Measurements from ENCODE around the gene RETSAT. TPM values are rescaled to one million over a fixed set of nuclear protein-coding genes. Genes with fewer than 3 reads are reported as not detected.

The RETSAT gene

GRCh38 chr2:85308201-85308600, 46.1 kb downstream of the RETSAT start:
- Histone ChIP-seq H3K27me3 (ENCODE audit: insufficient read depth, low read length, poor library complexity) (no peaks in the 10 kb centered on the region), H3K4ac (ENCODE audit: low read depth, low read length) (no peak overlapping the region), H3K79me1 (ENCODE audit: low read length) (no peaks in the 10 kb centered on the region), H2AK5ac (ENCODE audit: low read length) (no peak overlapping the region), H4K8ac (ENCODE audit: low read depth, low read length) (no peak overlapping the region), H3K23ac (ENCODE audit: low read length) (no peak overlapping the region), H2BK5ac (ENCODE audit: low read length) (no peak overlapping the region), H3K36me3 (ENCODE audit: control insufficient read depth, insufficient read depth, low read length) (no peaks in the 10 kb centered on the region), H2BK15ac (replicated peaks; ENCODE audit: low read depth) (no peak overlapping the region), H3K18ac (ENCODE audit: low read length) (no peak overlapping the region), H3K27ac (ENCODE audit: low read depth, low read length) (no peak overlapping the region), H4K5ac (ENCODE audit: low read length) (no peak overlapping the region), H3K56ac (ENCODE audit: low read length) (no peak overlapping the region), H3K9ac (ENCODE audit: low read length) (no peak overlapping the region), H2BK120ac (ENCODE audit: low read depth, low read length) (no peak overlapping the region), H3K4me1 (ENCODE audit: control insufficient read depth, low read depth, low read length) (peaks cover 8% of the 10 kb centered on the region), H3K4me3 (ENCODE audit: low read length) (no peak overlapping the region), H3K4me2 (ENCODE audit: low read length) (no peak overlapping the region), H3K79me2 (ENCODE audit: control insufficient read depth, insufficient read depth, low read length) (no peaks in the 10 kb centered on the region)
- DNase-seq, result peak; percentile 37
- WGBS (ENCODE audit: extremely low coverage, insufficient coverage, low lambda C conversion rate), result 100% methylated on average over 2 of the region's 6 CpGs

GRCh38 chr2:85307527-85307897, 46.8 kb downstream of the RETSAT start:
- Histone ChIP-seq H3K9ac (ENCODE audit: low read length) (no peak overlapping the region), H3K56ac (ENCODE audit: low read length) (no peak overlapping the region), H3K79me1 (ENCODE audit: low read length) (no peaks in the 10 kb centered on the region), H3K27me3 (ENCODE audit: insufficient read depth, low read length, poor library complexity) (no peaks in the 10 kb centered on the region), H2BK120ac (ENCODE audit: low read depth, low read length) (no peak overlapping the region), H3K18ac (ENCODE audit: low read length) (no peak overlapping the region), H3K27ac (ENCODE audit: low read depth, low read length) (no peak overlapping the region), H2AK5ac (ENCODE audit: low read length) (no peak overlapping the region), H3K4me3 (ENCODE audit: low read length) (no peak overlapping the region), H3K23ac (ENCODE audit: low read length) (no peak overlapping the region), H2BK5ac (ENCODE audit: low read length) (no peak overlapping the region), H4K5ac (ENCODE audit: low read length) (no peak overlapping the region), H4K8ac (ENCODE audit: low read depth, low read length) (no peak overlapping the region), H3K36me3 (ENCODE audit: control insufficient read depth, insufficient read depth, low read length) (no peaks in the 10 kb centered on the region), H3K79me2 (ENCODE audit: control insufficient read depth, insufficient read depth, low read length) (no peaks in the 10 kb centered on the region), H2BK15ac (replicated peaks; ENCODE audit: low read depth) (no peak overlapping the region), H3K4me1 (ENCODE audit: control insufficient read depth, low read depth, low read length) (peaks cover 8% of the 10 kb centered on the region), H3K4ac (ENCODE audit: low read depth, low read length) (no peak overlapping the region), H3K4me2 (ENCODE audit: low read length) (no peak overlapping the region)
- WGBS (ENCODE audit: extremely low coverage, insufficient coverage, low lambda C conversion rate), result no CpG with 5 or more reads among the region's 9 CpGs
- DNase-seq, result no peak

GRCh38 chr2:85303780-85304531, 50.4 kb downstream of the RETSAT start:
- Histone ChIP-seq H4K8ac (ENCODE audit: low read depth, low read length) (no peak overlapping the region), H3K27ac (ENCODE audit: low read depth, low read length) (no peak overlapping the region)

GRCh38 chr2:85302121-85302520, 52.2 kb downstream of the RETSAT start:
- Histone ChIP-seq H3K36me3 (ENCODE audit: control insufficient read depth, insufficient read depth, low read length) (no peaks in the 10 kb centered on the region), H3K4me2 (ENCODE audit: low read length) (no peak overlapping the region)
- WGBS (ENCODE audit: extremely low coverage, insufficient coverage, low lambda C conversion rate), result no CpG with 5 or more reads among the region's 6 CpGs

More at GRCh38 chr2:85303780-85304531, 50.4 kb downstream of the RETSAT start:
- H3K4me3 ChIP-seq (ENCODE audit: low read length), result no peak overlapping the region
- no peak overlapping the region for H3K18ac ChIP-seq (ENCODE audit: low read length)
- no CpG with 5 or more reads among the region's 28 CpGs for WGBS (ENCODE audit: extremely low coverage, insufficient coverage, low lambda C conversion rate)
- no peak overlapping the region for H2BK120ac ChIP-seq (ENCODE audit: low read depth, low read length)
- H2BK15ac ChIP-seq (replicated peaks; ENCODE audit: low read depth), result no peak overlapping the region
- no peak overlapping the region for H2AK5ac ChIP-seq (ENCODE audit: low read length)
- no peak overlapping the region for H4K5ac ChIP-seq (ENCODE audit: low read length)
- H3K4me1 ChIP-seq (ENCODE audit: control insufficient read depth, low read depth, low read length), result no peaks in the 10 kb centered on the region
- H3K9ac ChIP-seq (ENCODE audit: low read length), result no peak overlapping the region
- no peaks in the 10 kb centered on the region for H3K79me1 ChIP-seq (ENCODE audit: low read length)
- H2BK5ac ChIP-seq (ENCODE audit: low read length), result no peak overlapping the region
- no peak overlapping the region for H3K4me2 ChIP-seq (ENCODE audit: low read length)
- H3K23ac ChIP-seq (ENCODE audit: low read length), result no peak overlapping the region
- DNase-seq, result no peak
- H3K4ac ChIP-seq (ENCODE audit: low read depth, low read length), result no peak overlapping the region
- no peak overlapping the region for H3K56ac ChIP-seq (ENCODE audit: low read length)
- no peaks in the 10 kb centered on the region for H3K36me3 ChIP-seq (ENCODE audit: control insufficient read depth, insufficient read depth, low read length)
- no peaks in the 10 kb centered on the region for H3K79me2 ChIP-seq (ENCODE audit: control insufficient read depth, insufficient read depth, low read length)
- H3K27me3 ChIP-seq (ENCODE audit: insufficient read depth, low read length, poor library complexity), result no peaks in the 10 kb centered on the region

More at GRCh38 chr2:85302121-85302520, 52.2 kb downstream of the RETSAT start:
- Histone ChIP-seq H4K8ac (ENCODE audit: low read depth, low read length) (no peak overlapping the region), H2BK5ac (ENCODE audit: low read length) (no peak overlapping the region), H3K18ac (ENCODE audit: low read length) (no peak overlapping the region), H3K4me3 (ENCODE audit: low read length) (no peak overlapping the region), H2BK120ac (ENCODE audit: low read depth, low read length) (no peak overlapping the region), H2AK5ac (ENCODE audit: low read length) (no peak overlapping the region), H3K9ac (ENCODE audit: low read length) (no peak overlapping the region), H3K56ac (ENCODE audit: low read length) (no peak overlapping the region), H2BK15ac (replicated peaks; ENCODE audit: low read depth) (no peak overlapping the region), H3K23ac (ENCODE audit: low read length) (no peak overlapping the region), H3K27me3 (ENCODE audit: insufficient read depth, low read length, poor library complexity) (no peaks in the 10 kb centered on the region), H3K79me1 (ENCODE audit: low read length) (no peaks in the 10 kb centered on the region), H3K27ac (ENCODE audit: low read depth, low read length) (no peak overlapping the region), H3K4ac (ENCODE audit: low read depth, low read length) (no peak overlapping the region), H4K5ac (ENCODE audit: low read length) (no peak overlapping the region), H3K4me1 (ENCODE audit: control insufficient read depth, low read depth, low read length) (no peaks in the 10 kb centered on the region), H3K79me2 (ENCODE audit: control insufficient read depth, insufficient read depth, low read length) (no peaks in the 10 kb centered on the region)
- DNase-seq, result no peak

Small RNA genes within 50 kb of the gene (small RNA-seq; reads per million reads assigned to genes)
- gene AC062037.1 (ENCODE audit: insufficient read depth), result not detected
- gene AC062037.2 (ENCODE audit: insufficient read depth), result not detected
- gene RF00019 (ENCODE audit: insufficient read depth), result not detected
- gene RN7SL113P (ENCODE audit: insufficient read depth), result not detected
